Measurements from ENCODE around the gene CORO1A. TPM values are rescaled to one million over a fixed set of nuclear protein-coding genes. Genes with fewer than 3 reads are reported as not detected.
A peak's percentile ranks its signal among the peaks of the same experiment; 100 is the strongest.
"Not testable (repeated sequence)": the region's sequence is repeated elsewhere in the genome, so short reads cannot be mapped to it uniquely, and the experiment has no call there.

Gene CORO1A
- total RNA-seq, 1 donor from 2014 or later = 758 TPM

DNA sequence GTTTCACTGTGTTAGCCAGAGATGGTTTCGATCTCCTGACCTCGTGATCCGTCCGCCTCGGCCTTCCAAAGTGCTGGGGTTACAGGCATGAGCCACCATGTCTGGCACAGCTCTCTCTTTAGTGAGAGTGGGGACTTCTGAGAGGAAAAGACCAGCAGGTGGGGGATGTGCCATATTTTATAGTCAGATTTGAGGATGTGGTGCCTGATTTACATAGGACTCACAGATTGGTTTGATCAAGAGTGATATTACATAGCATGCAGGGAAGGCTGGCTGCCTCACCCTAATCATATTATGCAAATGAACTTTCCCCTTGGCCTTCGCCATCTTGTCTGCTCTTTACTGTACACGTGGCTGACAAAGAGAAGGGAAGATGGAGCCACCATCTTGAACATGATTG lies 32.3 kb upstream of the CORO1A start:
- peaks cover 3% of the 10 kb centered on the region for H3K9me3 Mint-ChIP-seq
- intact Hi-C loops (cut with micrococcal nuclease) = no loop called here
- no peak for DNase-seq
- no peak overlapping the region for H3K27ac Mint-ChIP-seq
- H3K27me3 Mint-ChIP-seq = no peaks in the 10 kb centered on the region
- H3K36me3 Mint-ChIP-seq (ENCODE audit: low read depth) = peaks cover 3% of the 10 kb centered on the region
- H3K4me1 Mint-ChIP-seq = no peaks in the 10 kb centered on the region
- H3K4me3 Mint-ChIP-seq = no peak overlapping the region

DNA sequence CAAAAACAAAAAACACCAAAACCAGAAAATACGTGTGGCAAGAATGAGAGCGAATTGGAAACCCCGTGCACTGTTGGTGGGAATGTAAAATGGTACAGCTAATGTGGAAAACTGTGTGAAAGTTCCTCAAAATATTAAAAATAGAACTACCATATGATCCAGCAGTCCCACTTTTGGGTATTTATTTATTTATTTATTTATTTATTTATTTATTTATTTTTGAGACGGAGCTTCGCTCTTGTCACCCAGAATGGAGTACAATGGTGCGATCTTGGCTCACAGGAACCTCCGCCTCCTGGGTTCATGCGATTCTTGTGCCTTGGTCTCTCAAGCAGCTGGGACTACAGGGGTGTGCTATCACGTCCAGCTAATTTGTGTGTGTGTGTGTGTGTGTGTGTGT lies 30.9 kb upstream of the CORO1A start:
- Mint-ChIP-seq H3K4me1 (no peaks in the 10 kb centered on the region), H3K36me3 (ENCODE audit: low read depth) (peaks cover 3% of the 10 kb centered on the region), H3K4me3 (no peak overlapping the region), H3K9me3 (peaks cover 3% of the 10 kb centered on the region), H3K27ac (no peak overlapping the region), H3K27me3 (no peaks in the 10 kb centered on the region)
- no peak for DNase-seq
- intact Hi-C loops (cut with micrococcal nuclease) = no loop called here

DNA sequence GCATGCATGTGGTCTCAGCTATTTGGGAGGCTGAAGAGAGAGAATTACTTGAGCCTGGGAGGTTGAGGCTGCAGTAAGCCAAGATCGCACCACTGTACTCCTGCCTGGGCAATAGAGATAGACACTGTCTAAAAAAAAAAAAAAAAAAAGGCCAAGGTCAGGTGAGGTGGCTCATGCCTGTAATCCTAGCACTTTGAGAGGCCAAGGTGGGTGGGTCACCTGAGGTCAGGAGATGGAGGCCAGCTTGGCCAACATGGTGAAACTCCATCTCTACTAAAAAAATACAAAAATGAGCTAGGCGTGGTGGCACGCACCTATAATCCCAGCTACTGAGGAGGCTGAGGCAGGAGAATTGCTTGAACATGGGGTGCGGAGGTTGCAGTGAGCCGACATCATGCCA lies 28.2 kb upstream of the CORO1A start:
- Mint-ChIP-seq H3K4me1 (no peaks in the 10 kb centered on the region), H3K4me3 (no peak overlapping the region), H3K27me3 (no peaks in the 10 kb centered on the region), H3K9me3 (peaks cover 3% of the 10 kb centered on the region), H3K27ac (no peak overlapping the region), H3K36me3 (ENCODE audit: low read depth) (peaks cover 2% of the 10 kb centered on the region)
- intact Hi-C loops (cut with micrococcal nuclease) = no loop called here
- no peak for DNase-seq

DNA sequence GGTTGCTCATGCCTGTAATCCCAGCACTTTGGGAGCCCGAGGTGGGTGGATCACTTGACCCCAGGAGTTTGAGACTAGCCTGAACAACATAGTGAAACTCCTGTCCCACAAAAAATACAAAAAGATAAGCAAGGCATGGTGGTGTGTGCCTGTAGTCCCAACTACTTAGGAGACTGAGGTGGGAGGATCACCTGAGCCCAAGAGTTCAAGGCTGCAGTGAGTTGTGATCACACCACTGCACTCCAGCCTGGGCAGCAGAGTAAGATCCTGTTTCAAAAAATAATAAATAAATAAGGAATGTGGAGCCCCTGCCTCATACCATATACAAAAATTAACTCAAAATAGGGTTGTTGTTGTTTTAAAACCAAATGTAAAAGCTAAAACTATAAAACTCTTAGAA lies 26.2 kb upstream of the CORO1A start:
- Mint-ChIP-seq H3K27ac (no peak overlapping the region), H3K27me3 (no peaks in the 10 kb centered on the region), H3K4me1 (no peaks in the 10 kb centered on the region), H3K9me3 (no peaks in the 10 kb centered on the region), H3K36me3 (ENCODE audit: low read depth) (no peaks in the 10 kb centered on the region), H3K4me3 (no peak overlapping the region)
- intact Hi-C loops (cut with micrococcal nuclease) = no loop called here
- DNase-seq = no peak

DNA sequence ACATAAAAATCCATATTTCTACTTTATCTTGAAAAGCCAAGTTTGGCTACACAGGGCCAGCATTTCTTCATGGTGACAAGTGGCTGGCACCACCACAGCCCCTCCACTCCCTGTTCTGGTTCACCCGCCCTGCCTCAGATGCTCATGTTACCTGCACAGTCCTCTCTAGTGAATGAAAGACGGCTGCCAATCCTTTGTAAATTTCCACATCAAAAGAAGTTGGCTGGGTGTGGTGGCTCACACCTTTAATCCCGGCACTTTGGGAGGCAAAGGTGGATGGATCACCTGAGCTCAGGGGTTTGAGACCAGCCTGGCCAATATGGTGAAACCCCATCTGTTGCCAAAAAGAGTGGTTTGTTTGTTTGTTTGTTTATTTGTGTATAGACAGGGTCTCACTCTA lies 19.9 kb upstream of the CORO1A start:
- Mint-ChIP-seq H3K27ac (no peak overlapping the region), H3K4me3 (no peak overlapping the region), H3K27me3 (no peaks in the 10 kb centered on the region), H3K9me3 (no peaks in the 10 kb centered on the region), H3K36me3 (ENCODE audit: low read depth) (no peaks in the 10 kb centered on the region), H3K4me1 (peaks cover 19% of the 10 kb centered on the region)
- intact Hi-C loops (cut with micrococcal nuclease) = no loop called here
- DNase-seq = no peak

DNA sequence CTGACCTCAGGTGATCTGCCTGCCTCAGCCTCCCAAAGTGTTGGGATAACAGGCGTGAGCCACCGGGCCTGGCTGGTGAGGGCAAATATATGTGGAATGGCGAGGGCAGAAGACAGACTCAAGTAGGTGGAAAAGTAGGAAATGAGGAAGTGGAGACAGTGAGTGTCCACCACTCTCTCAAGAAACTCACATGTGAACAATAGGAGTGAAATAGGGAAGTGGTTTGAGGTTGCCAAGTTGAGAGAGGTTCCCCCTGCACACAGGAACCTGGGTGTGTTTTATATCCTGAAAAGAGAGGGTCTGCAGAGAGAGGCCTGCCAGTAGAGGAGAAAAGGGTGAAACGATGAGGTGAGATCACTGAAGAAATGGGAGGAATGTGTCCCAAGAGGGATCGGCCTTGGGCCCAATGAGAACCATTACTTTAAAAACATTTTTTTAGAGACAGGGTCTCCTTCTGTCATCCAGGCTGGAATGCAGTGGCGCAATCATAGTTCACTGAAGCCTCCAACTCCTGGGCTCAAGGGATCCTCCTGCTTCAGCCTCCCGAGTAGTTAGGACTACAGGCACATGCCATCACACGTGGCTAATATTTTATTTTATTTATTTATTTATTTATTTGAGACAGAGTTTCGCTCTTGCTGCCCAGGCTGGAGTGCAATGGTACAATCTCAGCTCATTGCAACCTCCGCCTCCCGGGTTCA lies 17.1 kb upstream of the CORO1A start:
- peak overlapping the region; percentile 16 for H3K4me3 Mint-ChIP-seq
- H3K9me3 Mint-ChIP-seq = no peaks in the 10 kb centered on the region
- no peaks in the 10 kb centered on the region for H3K27me3 Mint-ChIP-seq
- intact Hi-C loops (cut with micrococcal nuclease) = no loop called here
- H3K27ac Mint-ChIP-seq = peak overlapping the region; percentile 5
- peak; percentile 59 for DNase-seq
- H3K4me1 Mint-ChIP-seq = peaks cover 19% of the 10 kb centered on the region
- no peaks in the 10 kb centered on the region for H3K36me3 Mint-ChIP-seq (ENCODE audit: low read depth)

DNA sequence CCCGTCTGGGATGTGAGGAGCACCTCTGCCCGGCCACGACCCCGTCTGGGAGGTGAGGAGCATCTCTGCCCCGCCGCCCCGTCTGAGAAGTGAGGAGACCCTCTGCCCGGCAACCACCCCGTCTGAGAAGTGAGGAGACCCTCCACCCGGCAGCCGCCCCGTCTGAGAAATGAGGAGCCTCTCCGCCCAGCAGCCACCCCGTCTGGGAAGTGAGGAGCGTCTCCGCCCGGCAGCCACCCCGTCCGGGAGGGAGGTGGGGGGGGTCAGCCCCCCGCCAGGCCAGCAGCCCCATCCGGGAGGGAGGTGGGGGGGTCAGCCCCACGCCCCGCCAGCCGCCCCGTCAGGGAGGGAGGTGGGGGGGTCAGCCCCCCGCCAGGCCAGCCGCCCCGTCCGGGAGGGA lies 14.7 kb upstream of the CORO1A start:
- DNase-seq; H3K4me3 Mint-ChIP-seq; H3K36me3 Mint-ChIP-seq (ENCODE audit: low read depth); intact Hi-C loops (cut with micrococcal nuclease); H3K9me3 Mint-ChIP-seq; H3K27me3 Mint-ChIP-seq; H3K27ac Mint-ChIP-seq: not testable (repeated sequence)
- peaks cover 17% of the 10 kb centered on the region for H3K4me1 Mint-ChIP-seq

DNA sequence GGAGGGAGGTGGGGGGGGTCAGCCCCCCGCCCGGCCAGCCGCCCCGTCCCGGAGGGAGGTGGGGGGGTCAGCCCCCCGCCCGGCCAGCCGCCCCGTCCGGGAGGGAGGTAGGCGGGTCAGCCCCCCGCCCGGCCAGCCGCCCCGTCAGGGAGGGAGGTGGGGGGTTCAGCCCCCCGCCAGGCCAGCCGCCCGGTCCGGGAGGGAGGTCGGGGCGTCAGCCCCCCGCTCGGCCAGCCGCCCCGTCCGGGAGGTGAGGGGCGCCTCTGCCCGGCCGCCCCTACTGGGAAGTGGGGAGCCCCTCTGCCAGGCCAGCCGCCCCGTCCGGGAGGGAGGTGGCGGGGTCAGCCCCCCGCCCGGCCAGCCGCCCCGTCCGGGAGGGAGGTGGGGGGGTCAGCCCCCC lies 14.0 kb upstream of the CORO1A start:
- H3K36me3 Mint-ChIP-seq (ENCODE audit: low read depth); H3K4me3 Mint-ChIP-seq; H3K27me3 Mint-ChIP-seq; H3K9me3 Mint-ChIP-seq; intact Hi-C loops (cut with micrococcal nuclease); H3K27ac Mint-ChIP-seq; DNase-seq: not testable (repeated sequence)
- H3K4me1 Mint-ChIP-seq = peaks cover 15% of the 10 kb centered on the region

DNA sequence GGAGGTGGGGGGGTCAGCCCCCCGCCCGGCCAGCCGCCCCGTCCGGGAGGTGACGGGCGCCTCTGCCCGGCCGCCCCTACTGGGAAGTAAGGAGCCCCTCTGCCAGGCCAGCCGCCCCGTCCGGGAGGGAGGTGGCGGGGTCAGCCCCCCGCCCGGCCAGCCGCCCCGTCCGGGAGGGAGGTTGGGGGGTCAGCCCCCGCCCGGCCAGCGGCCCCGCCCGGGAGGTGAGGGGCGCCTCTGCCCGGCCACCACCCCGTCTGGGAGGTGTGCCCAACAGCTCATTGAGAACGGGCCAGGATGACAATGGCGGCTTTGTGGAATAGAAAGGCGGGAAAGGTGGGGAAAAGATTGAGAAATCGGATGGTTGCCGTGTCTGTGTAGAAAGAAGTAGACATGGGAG lies 13.3 kb upstream of the CORO1A start:
- H3K4me3 Mint-ChIP-seq; H3K27me3 Mint-ChIP-seq; H3K9me3 Mint-ChIP-seq; H3K36me3 Mint-ChIP-seq (ENCODE audit: low read depth); intact Hi-C loops (cut with micrococcal nuclease); DNase-seq; H3K27ac Mint-ChIP-seq: not testable (repeated sequence)
- H3K4me1 Mint-ChIP-seq = peaks cover 14% of the 10 kb centered on the region

DNA sequence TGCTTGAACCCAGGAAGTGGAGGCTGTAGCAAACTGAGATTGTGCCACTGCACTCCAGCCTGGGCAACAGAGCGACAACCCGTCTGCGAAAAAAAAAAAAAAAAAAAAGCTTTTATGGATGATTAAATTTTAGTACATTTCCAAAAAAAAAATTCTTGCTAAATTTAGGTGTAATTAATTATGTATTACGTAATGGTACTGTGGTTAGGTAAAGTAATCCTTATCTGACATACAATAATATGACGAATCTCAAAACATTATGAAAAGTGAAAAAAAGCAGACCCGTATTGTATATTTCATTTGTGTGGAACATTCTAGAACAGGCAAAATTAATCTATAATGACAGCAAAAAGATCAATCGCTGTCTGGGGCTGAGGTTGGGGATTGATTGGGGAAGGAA lies 10.3 kb upstream of the CORO1A start:
- Mint-ChIP-seq H3K4me1 (no peaks in the 10 kb centered on the region), H3K4me3 (no peak overlapping the region), H3K36me3 (ENCODE audit: low read depth) (no peaks in the 10 kb centered on the region), H3K27ac (no peak overlapping the region), H3K9me3 (no peaks in the 10 kb centered on the region), H3K27me3 (no peaks in the 10 kb centered on the region)
- intact Hi-C loops (cut with micrococcal nuclease) = no loop called here
- DNase-seq = no peak

DNA sequence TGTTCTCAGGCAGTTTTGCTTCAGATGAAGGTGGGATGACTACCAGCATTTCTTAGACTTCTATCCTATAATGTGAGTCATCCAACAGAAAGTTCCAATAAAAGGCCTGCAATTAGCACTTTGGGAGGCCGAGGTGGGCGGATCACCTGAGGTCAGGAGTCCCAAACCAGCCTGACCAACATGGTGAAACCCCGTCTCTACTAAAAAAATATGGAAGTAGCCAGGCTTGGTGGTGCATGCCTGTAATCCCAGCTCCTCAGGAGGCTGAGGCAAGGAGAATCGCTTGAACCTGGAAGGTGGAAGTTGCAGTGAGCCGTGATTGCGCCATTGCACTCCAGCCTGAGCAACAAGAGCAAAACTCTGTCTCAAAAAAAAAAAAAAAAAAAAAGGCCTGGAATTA lies 6.5 kb upstream of the CORO1A start:
- intact Hi-C loops (cut with micrococcal nuclease); H3K4me1 Mint-ChIP-seq; H3K27me3 Mint-ChIP-seq; DNase-seq; H3K9me3 Mint-ChIP-seq; H3K36me3 Mint-ChIP-seq (ENCODE audit: low read depth); H3K27ac Mint-ChIP-seq; H3K4me3 Mint-ChIP-seq: not testable (repeated sequence)

DNA sequence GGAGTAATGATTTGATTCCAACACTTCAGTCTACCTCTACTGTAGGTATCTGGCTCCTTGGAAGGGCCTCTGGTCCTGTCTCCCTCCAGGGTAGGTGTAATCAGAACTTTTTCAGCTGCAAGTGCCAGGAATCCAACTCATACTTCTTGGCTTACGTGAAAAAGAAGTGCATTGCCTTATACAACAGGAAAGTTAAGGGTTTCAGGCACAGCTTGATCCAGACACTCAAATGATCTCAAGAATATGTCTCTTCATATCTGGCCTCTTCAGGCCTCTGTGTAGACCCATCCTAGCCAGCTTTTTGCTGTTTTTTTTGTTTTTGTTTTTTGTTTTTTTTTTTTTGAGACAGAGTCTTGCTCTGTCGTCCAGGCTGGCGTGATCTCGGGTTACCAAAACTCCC lies 4.2 kb upstream of the CORO1A start:
- peaks cover 3% of the 10 kb centered on the region for H3K36me3 Mint-ChIP-seq (ENCODE audit: low read depth)
- no peaks in the 10 kb centered on the region for H3K9me3 Mint-ChIP-seq
- intact Hi-C loops (cut with micrococcal nuclease) = no loop called here
- H3K27me3 Mint-ChIP-seq = no peaks in the 10 kb centered on the region
- H3K4me3 Mint-ChIP-seq = no peak overlapping the region
- no peak overlapping the region for H3K27ac Mint-ChIP-seq
- DNase-seq = no peak
- H3K4me1 Mint-ChIP-seq = peaks cover 14% of the 10 kb centered on the region

DNA sequence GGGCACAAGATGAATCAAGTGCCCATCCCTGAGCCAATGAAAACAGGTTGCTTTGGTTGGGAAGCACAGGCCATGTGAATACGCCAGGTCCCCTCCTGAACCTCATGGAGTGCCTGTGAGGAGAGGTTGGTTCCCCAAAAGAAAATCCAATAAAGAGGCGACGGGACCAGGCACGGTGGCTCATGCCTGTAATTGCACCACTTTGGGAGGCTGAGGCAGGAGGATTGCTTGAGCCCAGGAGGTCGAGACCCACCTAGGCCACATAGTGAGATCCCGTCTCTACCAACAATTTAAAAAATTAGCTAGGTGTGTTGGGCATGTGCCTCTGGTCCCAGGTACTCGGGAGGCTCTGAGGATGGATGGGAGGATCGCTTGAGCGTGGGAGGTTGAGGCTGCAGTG lies 3.5 kb upstream of the CORO1A start:
- intact Hi-C loops (cut with micrococcal nuclease) = no loop called here
- peaks cover 16% of the 10 kb centered on the region for H3K4me1 Mint-ChIP-seq
- no peaks in the 10 kb centered on the region for H3K9me3 Mint-ChIP-seq
- no peak for DNase-seq
- peaks cover 11% of the 10 kb centered on the region for H3K36me3 Mint-ChIP-seq (ENCODE audit: low read depth)
- H3K4me3 Mint-ChIP-seq = no peak overlapping the region
- H3K27me3 Mint-ChIP-seq = no peaks in the 10 kb centered on the region
- H3K27ac Mint-ChIP-seq = no peak overlapping the region

DNA sequence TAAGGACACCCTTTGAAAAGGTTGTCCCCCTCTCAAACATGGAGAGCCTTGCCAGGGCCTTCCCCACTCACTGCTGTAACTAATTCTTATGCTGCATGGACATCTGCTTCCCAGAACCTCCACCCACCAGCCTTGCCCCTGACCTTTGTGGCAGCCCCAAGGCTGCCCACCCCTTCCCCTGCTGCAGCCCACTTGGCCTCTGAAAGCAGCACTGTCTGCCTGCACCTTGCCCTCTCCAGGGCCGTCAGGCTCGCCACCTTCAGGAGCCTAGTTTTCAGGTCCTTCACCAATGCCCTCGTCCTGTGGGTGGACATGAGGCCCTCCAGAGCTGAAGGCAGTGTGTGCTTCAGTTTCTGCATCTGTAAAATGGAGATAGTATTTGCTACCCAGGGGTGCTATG lies 2.7 kb upstream of the CORO1A start:
- intact Hi-C loops (cut with micrococcal nuclease) = no loop called here
- H3K27me3 Mint-ChIP-seq = no peaks in the 10 kb centered on the region
- peaks cover 17% of the 10 kb centered on the region for H3K36me3 Mint-ChIP-seq (ENCODE audit: low read depth)
- peaks cover 16% of the 10 kb centered on the region for H3K4me1 Mint-ChIP-seq
- no peaks in the 10 kb centered on the region for H3K9me3 Mint-ChIP-seq
- no peak overlapping the region for H3K4me3 Mint-ChIP-seq
- no peak overlapping the region for H3K27ac Mint-ChIP-seq
- no peak for DNase-seq

Measured in activated CD4-positive, alpha-beta T cell treated with anti-CD3 and anti-CD28 coated beads, Interleukin-2, amount 10 ng/mL, durations not matched to agents 24 days and 14 days (primary cell).